H9 (cell line): ENCODE results near the gene OIT3. TPM values are rescaled to one million over a fixed set of nuclear protein-coding genes. Genes with fewer than 3 reads are reported as not detected.
A peak's percentile ranks its signal among the peaks of the same experiment; 100 is the strongest.

Source experiments
- DNase-seq: peaks from one replicate; pipeline ENCODE4 v3.0.0-alpha.2; 2017
- H2AFZ ChIP-seq: one replicate; pipeline ENCODE4 v1.6.1; 2013; ENCODE audit warnings: mild to moderate bottlenecking, low read length, control low read depth, moderate library complexity
- H2AK5ac ChIP-seq: 2 replicates; pipeline ENCODE4 v1.6.1; 2013; ENCODE audit warnings: low read length, control low read depth, mixed read lengths; ENCODE audit not compliant: insufficient read length
- H2BK120ac ChIP-seq: one replicate; pipeline ENCODE4 v1.6.1; 2013; ENCODE audit warnings: low read depth, mild to moderate bottlenecking, low read length, control low read depth, inconsistent platforms; ENCODE audit not compliant: poor library complexity, severe bottlenecking
- H2BK12ac ChIP-seq: 2 replicates; pipeline ENCODE4 v1.6.1; 2013; ENCODE audit warnings: low read length, control low read depth, mixed read lengths, low read depth; ENCODE audit not compliant: insufficient read length
- H2BK15ac ChIP-seq: 2 replicates; pipeline ENCODE4 v1.6.1; 2013; ENCODE audit warnings: low read depth, low read length, control low read depth
- H2BK20ac ChIP-seq: one replicate; pipeline ENCODE4 v1.6.1; 2013; ENCODE audit warnings: low read depth, mild to moderate bottlenecking, low read length, control low read depth, inconsistent platforms; ENCODE audit not compliant: poor library complexity, severe bottlenecking
- H2BK5ac ChIP-seq: 2 replicates; pipeline ENCODE4 v1.6.1; 2013; ENCODE audit warnings: low read length, control low read depth, mixed read lengths; ENCODE audit not compliant: insufficient read length
- H3K14ac ChIP-seq: 2 replicates; pipeline ENCODE4 v1.6.1; 2013; ENCODE audit warnings: low read length, control low read depth; ENCODE audit not compliant: insufficient read depth
- H3K18ac ChIP-seq: 2 replicates; pipeline ENCODE4 v1.6.1; 2013; ENCODE audit warnings: low read depth, mild to moderate bottlenecking, mixed read lengths, low read length, control low read depth; ENCODE audit not compliant: insufficient read length
- H3K23ac ChIP-seq: 2 replicates; pipeline ENCODE4 v1.6.1; 2013; ENCODE audit warnings: low read length, control low read depth, mixed read lengths, low read depth; ENCODE audit not compliant: insufficient read length
- H3K23me2 ChIP-seq: 2 replicates; pipeline ENCODE4 v1.6.1; 2013; ENCODE audit warnings: low read depth, mild to moderate bottlenecking, mixed read lengths, low read length, control low read depth; ENCODE audit not compliant: insufficient read length, poor library complexity, severe bottlenecking
- H3K27ac ChIP-seq: 2 replicates; pipeline ENCODE4 v1.5.1; 2013; ENCODE audit warnings: low read length, control low read depth, mixed read lengths, low read depth; ENCODE audit not compliant: insufficient read length
- H3K27me3 ChIP-seq: 2 replicates; pipeline ENCODE4 v1.6.1; 2013; ENCODE audit warnings: low read length, control low read depth, inconsistent platforms; ENCODE audit not compliant: insufficient read depth
- H3K4ac ChIP-seq: 2 replicates; pipeline ENCODE4 v1.6.1; 2013; ENCODE audit warnings: low read depth, mild to moderate bottlenecking, control low read depth, inconsistent platforms, low read length, moderate library complexity
- H3K4me1 ChIP-seq: 2 replicates; pipeline ENCODE4 v1.6.1; 2013; ENCODE audit warnings: low read length, control low read depth, inconsistent platforms; ENCODE audit not compliant: insufficient read depth
- H3K4me2 ChIP-seq: 2 replicates; pipeline ENCODE4 v1.6.1; 2013; ENCODE audit warnings: low read length, control low read depth, mixed read lengths; ENCODE audit not compliant: insufficient read length, insufficient read depth
- H3K56ac ChIP-seq: 2 replicates; pipeline ENCODE4 v1.6.1; 2013; ENCODE audit warnings: low read depth, mild to moderate bottlenecking, mixed read lengths, low read length, control low read depth; ENCODE audit not compliant: insufficient read length
- H3K79me1 ChIP-seq: 2 replicates; pipeline ENCODE4 v1.6.1; 2013; ENCODE audit warnings: low read depth, mild to moderate bottlenecking, moderate library complexity, low read length, control low read depth, inconsistent platforms; ENCODE audit not compliant: insufficient read depth, poor library complexity, severe bottlenecking
- H3K79me2 ChIP-seq: 2 replicates; pipeline ENCODE4 v1.6.1; 2013; ENCODE audit warnings: low read length, control low read depth, inconsistent platforms; ENCODE audit not compliant: insufficient read depth
- H3K9ac ChIP-seq: 2 replicates; pipeline ENCODE4 v1.6.1; 2013; ENCODE audit warnings: low read length, control low read depth, mixed read lengths; ENCODE audit not compliant: insufficient read length; ENCODE audit errors: extremely low read depth
- H3K9me3 ChIP-seq: one replicate; pipeline ENCODE4 v1.6.1; 2013; ENCODE audit warnings: low read depth, low read length, inconsistent platforms; ENCODE audit not compliant: control insufficient read depth
- H3T11ph ChIP-seq: one replicate; pipeline ENCODE4 v1.6.1; 2013; ENCODE audit warnings: mild to moderate bottlenecking, low read length, control low read depth, inconsistent platforms
- H4K20me1 ChIP-seq: one replicate; pipeline ENCODE4 v1.6.1; 2013; ENCODE audit not compliant: control insufficient read depth, insufficient read length, insufficient read depth
- H4K5ac ChIP-seq: 2 replicates; pipeline ENCODE4 v1.6.1; 2013; ENCODE audit warnings: low read depth, mild to moderate bottlenecking, mixed read lengths, low read length, control low read depth; ENCODE audit not compliant: insufficient read length
- H4K8ac ChIP-seq: replicated peaks from 2 replicates; pipeline ENCODE4 v1.6.1; 2013; ENCODE audit warnings: low read length, control low read depth, mixed read lengths, low read depth; ENCODE audit not compliant: insufficient read length
- H4K91ac ChIP-seq: 2 replicates; pipeline ENCODE4 v1.6.1; 2013; ENCODE audit warnings: low read depth, mild to moderate bottlenecking, moderate library complexity, mixed read lengths, low read length, control low read depth; ENCODE audit not compliant: insufficient read length
- H3K27ac Mint-ChIP-seq, 3 experiments: 2 replicates in 2 of 3; 3 replicates in 1 of 3; pipeline ENCODE4 v1.8.0; 2020 to 2021; ENCODE audit warnings: mixed read lengths in 3 of 3, mild to moderate bottlenecking in 1 of 3, moderate library complexity in 1 of 3
- H3K27me3 Mint-ChIP-seq: 2 replicates; pipeline ENCODE4 v1.8.0; 2021; ENCODE audit warnings: low read depth, mild to moderate bottlenecking, moderate library complexity, mixed read lengths
- H3K36me3 Mint-ChIP-seq, 3 experiments: 2 replicates in 2 of 3; 3 replicates in 1 of 3; pipeline ENCODE4 v1.8.0; 2020 to 2021; ENCODE audit warnings: low read depth in 3 of 3, mixed read lengths in 3 of 3; ENCODE audit not compliant: insufficient read depth in 1 of 3
- H3K4me1 Mint-ChIP-seq, 2 experiments: 2 replicates each; pipeline ENCODE4 v1.8.0; 2020; ENCODE audit warnings: mixed read lengths in 2 of 2
- H3K4me3 Mint-ChIP-seq, 2 experiments: 2 replicates in 1 of 2; 3 replicates in 1 of 2; pipeline ENCODE4 v1.8.0; 2020 to 2021; ENCODE audit warnings: mild to moderate bottlenecking in 2 of 2, mixed read lengths in 2 of 2, moderate library complexity in 1 of 2
- H3K9me3 Mint-ChIP-seq, 2 experiments: 2 replicates in 1 of 2; 3 replicates in 1 of 2; pipeline ENCODE4 v1.8.0; 2020; ENCODE audit warnings: mild to moderate bottlenecking in 2 of 2, mixed read lengths in 2 of 2, moderate library complexity in 1 of 2
- CTCF ChIP-seq: fragments of 200-600 bp; sonication (generic); conservative IDR thresholded peaks from 3 replicates; pipeline ENCODE4 v1.8.0; 2021; ENCODE audit warnings: antibody characterized with exemption, mild to moderate bottlenecking
- WGBS: extraction: QIAGEN DNeasy Blood & Tissue Kit; methylation state at CpG from one replicate; pipeline ENCODE4 v1.1.7; 2013; ENCODE audit warnings: missing lambda C conversion rate, low lambda C conversion rate, mixed read lengths; ENCODE audit not compliant: insufficient read length; ENCODE audit errors: extremely low coverage; 5-methylcytosine and 5-hydroxymethylcytosine counted together
- total RNA-seq: library from RNA; stranded (reverse); gene quantifications from 2 replicates; pipeline ENCODE4 v1.2.1, GENCODE V29; 2021

OIT3 gene
- total RNA-seq, 1 experiment from 2014 or later, result not detected

GRCh38 chr10:72954596-72955554 lies 61.3 kb downstream of the OIT3 start, which contains the start of gene PLA2G12B:
Gene PLA2G12B, minus strand, starts transcription at chr10:72954806. Its CDS starts 121 bp downstream, at chr10:72954685.
- H3K27ac Mint-ChIP-seq, result peak within 1 kb of the TSS in 2 of 3 experiments; percentile 28 to 70; a peak in 5 of 7 replicates
- Histone ChIP-seq H3K14ac (no peak within 1 kb of the TSS; the same call in 1 of the 2 replicates), H2BK120ac (no peak within 1 kb of the TSS), H4K20me1 (no peaks in the 10 kb centered on the region), H3K9me3 (no peaks in the 10 kb centered on the region), H3K79me1 (no peaks in the 10 kb centered on the region), H2BK5ac (no peak within 1 kb of the TSS), H2BK12ac (no peak within 1 kb of the TSS), H2BK15ac (no peak within 1 kb of the TSS), H3K23ac (no peak within 1 kb of the TSS), H3K18ac (no peak within 1 kb of the TSS), H3K56ac (no peak within 1 kb of the TSS), H3K27ac (no peak within 1 kb of the TSS), H3K79me2 (no peaks in the 10 kb centered on the region), H3K9ac (no peak within 1 kb of the TSS), H3K4me1 (no peaks in the 10 kb centered on the region; the same call in 1 of the 2 replicates), H3T11ph (no peak within 1 kb of the TSS), H4K91ac (no peak within 1 kb of the TSS), H4K8ac (no peak within 1 kb of the TSS), H3K4ac (no peak within 1 kb of the TSS), H2BK20ac (no peak within 1 kb of the TSS), H3K27me3 (no peaks in the 10 kb centered on the region; the same call in 1 of the 2 replicates), H2AK5ac (no peak within 1 kb of the TSS), H3K23me2 (no peaks in the 10 kb centered on the region), H4K5ac (no peak within 1 kb of the TSS), H2AFZ (peak within 1 kb of the TSS; percentile 67), H3K4me2 (no peak within 1 kb of the TSS)
- no CpG with 5 or more reads among the region's 12 CpGs for WGBS
- H3K9me3 Mint-ChIP-seq, result no peaks in the 10 kb centered on the region
- H3K4me1 Mint-ChIP-seq, result peaks cover 30 to 31% of the 10 kb centered on the region in 2 experiments
- no peak for TF ChIP-seq CTCF
- H3K36me3 Mint-ChIP-seq, result no peaks in the 10 kb centered on the region
- no peak for DNase-seq
- no peak within 1 kb of the TSS; a peak in 1 of 5 replicates for H3K4me3 Mint-ChIP-seq
- H3K27me3 Mint-ChIP-seq, result no peaks in the 10 kb centered on the region; the same call in 1 of the 2 replicates
